SK-N-SH (cell line): Measurements from ENCODE around the gene KLHL30. TPM values are rescaled to one million over a fixed set of nuclear protein-coding genes. Genes with fewer than 3 reads are reported as not detected.

Experiments
- CTCF ChIA-PET: fragments of 300-600, 350-600 bp; formaldehyde crosslinking; extraction: SDS; loops from one replicate; lab custom pipeline; 2021; lab: Yijun Ruan, JAX
- POLR2A ChIA-PET: fragments of 350-600 bp; sonication (Branson Sonifier 250); formaldehyde crosslinking; extraction: SDS; loops from one replicate; lab custom pipeline; 2020; ENCODE audit warnings: antibody characterized with exemption, inconsistent platforms; lab: Yijun Ruan, JAX
- DNase-seq: peaks from one replicate; pipeline ENCODE4 v3.0.0; 2012
- H2AFZ ChIP-seq: fragments of 200-600 bp; sonication (generic); 2 replicates; pipeline ENCODE4 v1.8.1; 2016; ENCODE audit warnings: antibody characterized with exemption, mild to moderate bottlenecking, low read depth
- H3F3A ChIP-seq: fragments of 200-600 bp; sonication (generic); replicated peaks from 2 replicates; pipeline ENCODE3; 2016; ENCODE audit warnings: antibody characterized with exemption, mild to moderate bottlenecking; ENCODE audit not compliant: insufficient read depth
- H3K27ac ChIP-seq, 2 experiments: fragments of 200-500 bp in 1 of 2; fragments of 200-600 bp in 1 of 2; sonication (Bioruptor generic) in 1 of 2; sonication (generic), shearing (Covaris generic) in 1 of 2; 2 replicates each; pipeline versions ENCODE4 v1.5.1 to v1.6.1; 2014 to 2016; ENCODE audit warnings: low read depth in 2 of 2, inconsistent platforms in 1 of 2, low read length in 1 of 2, mild to moderate bottlenecking in 1 of 2, mixed read lengths in 1 of 2
- H3K27me3 ChIP-seq: fragments of 200-600 bp; sonication (generic), shearing (Covaris generic); 2 replicates; pipeline ENCODE4 v1.6.1; 2016; ENCODE audit warnings: mixed run types; ENCODE audit not compliant: insufficient read depth
- H3K36me3 ChIP-seq, 2 experiments: fragments of 200-500 bp in 1 of 2; fragments of 200-600 bp in 1 of 2; sonication (Bioruptor generic) in 1 of 2; sonication (generic) in 1 of 2; replicated peaks in 1 of 2; 2 replicates each; pipeline versions ENCODE3 to v1.5.1; 2014 to 2016; ENCODE audit warnings: low read length in 1 of 2, mild to moderate bottlenecking in 1 of 2; ENCODE audit not compliant: insufficient read depth in 2 of 2, control insufficient read depth in 1 of 2
- H3K4me1 ChIP-seq, 2 experiments: fragments of 200-500 bp in 1 of 2; fragments of 200-600 bp in 1 of 2; sonication (Bioruptor generic) in 1 of 2; sonication (generic), shearing (Covaris generic) in 1 of 2; 2 replicates each; pipeline versions ENCODE4 v1.5.1 to v1.6.1; 2014 to 2016; ENCODE audit warnings: low read depth in 1 of 2, low read length in 1 of 2, mixed run types in 1 of 2; ENCODE audit not compliant: insufficient read depth in 2 of 2, control insufficient read depth in 1 of 2
- H3K4me2 ChIP-seq: fragments of 200-600 bp; sonication (generic), shearing (Covaris generic); 2 replicates; pipeline ENCODE4 v1.6.1; 2017; ENCODE audit warnings: mixed run types
- H3K4me3 ChIP-seq, 2 experiments: fragments of 200-500 bp in 1 of 2; fragments of 200-600 bp in 1 of 2; sonication (Bioruptor generic) in 1 of 2; sonication (generic), shearing (Covaris generic) in 1 of 2; 2 replicates each; pipeline versions ENCODE4 v1.5.1 to v1.8.1; 2014 to 2016; ENCODE audit warnings: low read depth in 2 of 2, inconsistent platforms in 1 of 2, low read length in 1 of 2, mild to moderate bottlenecking in 1 of 2, mixed read lengths in 1 of 2, moderate library complexity in 1 of 2
- H3K79me2 ChIP-seq: fragments of 200-600 bp; sonication (generic); 2 replicates; pipeline ENCODE4 v1.8.1; 2017; ENCODE audit warnings: mild to moderate bottlenecking; ENCODE audit not compliant: insufficient read depth
- H3K9ac ChIP-seq: fragments of 200-600 bp; sonication (generic); 2 replicates; pipeline ENCODE4 v1.6.1; 2017; ENCODE audit warnings: mixed run types
- H3K9me2 ChIP-seq: fragments of 200-600 bp; sonication (generic); 2 replicates; pipeline ENCODE4 v1.6.1; 2017; ENCODE audit warnings: mixed run types
- H3K9me3 ChIP-seq: fragments of 200-600 bp; sonication (generic); 2 replicates; pipeline ENCODE4 v1.6.1; 2017; ENCODE audit warnings: mixed run types, mild to moderate bottlenecking, moderate library complexity
- H4K20me1 ChIP-seq: fragments of 200-600 bp; sonication (generic); 2 replicates; pipeline ENCODE4 v1.6.1; 2017; ENCODE audit warnings: mild to moderate bottlenecking, mixed run types; ENCODE audit not compliant: insufficient read depth
- EP300 ChIP-seq, 2 experiments: IDR thresholded peaks; 2 replicates each; pipeline versions ENCODE4 v1.4.0 to v1.6.1; 2012; ENCODE audit warnings: borderline replicate concordance in 1 of 2, low read depth in 1 of 2, low read length in 1 of 2
- EZH2phosphoT487 ChIP-seq: fragments of 200-600 bp; sonication (generic); IDR thresholded peaks from 2 replicates; pipeline ENCODE4 v1.6.1; 2017; ENCODE audit warnings: low read depth, mixed run types, mild to moderate bottlenecking, antibody characterized with exemption, moderate library complexity, borderline replicate concordance
- FOSL2 ChIP-seq: IDR thresholded peaks from 2 replicates; pipeline ENCODE4 v1.4.0; 2012; ENCODE audit warnings: low read depth, mild to moderate bottlenecking, moderate library complexity, borderline replicate concordance
- FOXM1 ChIP-seq: IDR thresholded peaks from 2 replicates; pipeline ENCODE4 v1.4.0; 2012; ENCODE audit warnings: low read depth, mild to moderate bottlenecking
- GABPA ChIP-seq: IDR thresholded peaks from 2 replicates; pipeline ENCODE4 v1.4.0; 2012; ENCODE audit warnings: low read depth, mild to moderate bottlenecking
- GATA2 ChIP-seq: sonication (generic); formaldehyde crosslinking; IDR thresholded peaks from 2 replicates; pipeline ENCODE4 v1.5.0; 2020; ENCODE audit warnings: mild to moderate bottlenecking, missing genetic modification reagents
- JUND ChIP-seq: IDR thresholded peaks from 2 replicates; pipeline ENCODE4 v1.4.0; 2012
- MEF2A ChIP-seq: IDR thresholded peaks from 2 replicates; pipeline ENCODE4 v1.4.0; 2012; ENCODE audit warnings: low read depth, borderline replicate concordance
- MXI1 ChIP-seq: IDR thresholded peaks from 2 replicates; pipeline ENCODE4 v1.6.1; 2012; ENCODE audit warnings: mild to moderate bottlenecking, low read depth, low read length, improper control_type of control experiment
- NFIC ChIP-seq: IDR thresholded peaks from 2 replicates; pipeline ENCODE4 v1.4.0; 2012; ENCODE audit warnings: borderline replicate concordance
- PBX3 ChIP-seq: IDR thresholded peaks from 2 replicates; pipeline ENCODE4; 2012
- RAD21 ChIP-seq: IDR thresholded peaks from 2 replicates; pipeline ENCODE4 v1.6.1; 2012; ENCODE audit warnings: mild to moderate bottlenecking, low read length
- RCOR1 ChIP-seq: fragments of 150-350 bp; IDR thresholded peaks from 2 replicates; pipeline ENCODE4 v1.6.1; 2017; ENCODE audit warnings: antibody characterized with exemption, low read length
- RXRA ChIP-seq: IDR thresholded peaks from 2 replicates; pipeline ENCODE4 v1.4.0; 2012; ENCODE audit warnings: low read depth, mild to moderate bottlenecking, borderline replicate concordance
- SIN3A ChIP-seq: IDR thresholded peaks from 2 replicates; pipeline ENCODE4 v1.6.1; 2012; ENCODE audit warnings: low read depth, mild to moderate bottlenecking, low read length, moderate library complexity, borderline replicate concordance
- SMC3 ChIP-seq: IDR thresholded peaks from 2 replicates; pipeline ENCODE4 v1.6.1; 2012; ENCODE audit warnings: low read depth, low read length, improper control_type of control experiment
- TAF1 ChIP-seq: IDR thresholded peaks from 2 replicates; pipeline ENCODE4 v1.6.1; 2012; ENCODE audit warnings: low read depth, mild to moderate bottlenecking, low read length, moderate library complexity, borderline replicate concordance
- TCF12 ChIP-seq: IDR thresholded peaks from 2 replicates; pipeline ENCODE4 v1.4.0; 2012
- TEAD4 ChIP-seq: IDR thresholded peaks from 2 replicates; pipeline ENCODE4 v1.4.0; 2012; ENCODE audit warnings: mild to moderate bottlenecking, borderline replicate concordance; ENCODE audit not compliant: insufficient read depth
- YY1 ChIP-seq: IDR thresholded peaks from 2 replicates; pipeline ENCODE4 v1.4.0; 2012; ENCODE audit warnings: low read depth, mild to moderate bottlenecking
- WGBS: methylation state at CpG from one replicate; pipeline ENCODE4 v1.1.6; 2017; ENCODE audit warnings: low lambda C conversion rate; 5-methylcytosine and 5-hydroxymethylcytosine counted together
- polyA plus RNA-seq, 3 experiments: library from polyadenylated mRNA; depleted of rRNA; stranded (reverse); fragments of >200 nt; gene quantifications; 2 replicates each; pipeline ENCODE4 v1.2.3, GENCODE V29; 2012
- TF ChIP-seq, protein P1 (sequence below): fragments of 200-600 bp; sonication (generic); IDR thresholded peaks from 2 replicates; pipeline ENCODE4 v1.6.1; 2017; ENCODE audit warnings: antibody characterized with exemption, mild to moderate bottlenecking, moderate library complexity
- TF ChIP-seq, protein P2 (sequence below): fragments of 150-350 bp; IDR thresholded peaks from 2 replicates; pipeline ENCODE4 v1.6.1; 2016; ENCODE audit warnings: mild to moderate bottlenecking, low read depth, low read length

The KLHL30 gene
- polyA plus RNA-seq, 1 of the 3 experiments (the other 2 are of a cell fraction) = not detected

GRCh38 chr2:238155761-238156694 lies 17.6 kb downstream of the KLHL30 start:
- TF ChIP-seq, protein P1, sequence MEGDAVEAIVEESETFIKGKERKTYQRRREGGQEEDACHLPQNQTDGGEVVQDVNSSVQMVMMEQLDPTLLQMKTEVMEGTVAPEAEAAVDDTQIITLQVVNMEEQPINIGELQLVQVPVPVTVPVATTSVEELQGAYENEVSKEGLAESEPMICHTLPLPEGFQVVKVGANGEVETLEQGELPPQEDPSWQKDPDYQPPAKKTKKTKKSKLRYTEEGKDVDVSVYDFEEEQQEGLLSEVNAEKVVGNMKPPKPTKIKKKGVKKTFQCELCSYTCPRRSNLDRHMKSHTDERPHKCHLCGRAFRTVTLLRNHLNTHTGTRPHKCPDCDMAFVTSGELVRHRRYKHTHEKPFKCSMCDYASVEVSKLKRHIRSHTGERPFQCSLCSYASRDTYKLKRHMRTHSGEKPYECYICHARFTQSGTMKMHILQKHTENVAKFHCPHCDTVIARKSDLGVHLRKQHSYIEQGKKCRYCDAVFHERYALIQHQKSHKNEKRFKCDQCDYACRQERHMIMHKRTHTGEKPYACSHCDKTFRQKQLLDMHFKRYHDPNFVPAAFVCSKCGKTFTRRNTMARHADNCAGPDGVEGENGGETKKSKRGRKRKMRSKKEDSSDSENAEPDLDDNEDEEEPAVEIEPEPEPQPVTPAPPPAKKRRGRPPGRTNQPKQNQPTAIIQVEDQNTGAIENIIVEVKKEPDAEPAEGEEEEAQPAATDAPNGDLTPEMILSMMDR = no peak
- no peak for TF ChIP-seq RAD21
- no peak for TF ChIP-seq SIN3A
- no peak for TF ChIP-seq YY1
- no peak for TF ChIP-seq MEF2A
- TF ChIP-seq TAF1 = no peak
- no peak for TF ChIP-seq PBX3
- no peak for TF ChIP-seq JUND
- TF ChIP-seq MXI1 = no peak
- H3K27me3 ChIP-seq = no peaks in the 10 kb centered on the region
- no peaks in the 10 kb centered on the region for H3K36me3 ChIP-seq
- POLR2A ChIA-PET = no interaction called here
- DNase-seq = no peak
- no peaks in the 10 kb centered on the region for H3K79me2 ChIP-seq
- H2AFZ ChIP-seq = no peak overlapping the region
- no peaks in the 10 kb centered on the region for H4K20me1 ChIP-seq
- H3K9ac ChIP-seq = no peak overlapping the region
- H3K4me1 ChIP-seq = peaks cover 0 to 2% of the 10 kb centered on the region in 2 experiments; a peak in 1 of 4 replicates
- no peaks in the 10 kb centered on the region for H3F3A ChIP-seq
- H3K4me2 ChIP-seq = no peak overlapping the region
- CTCF ChIA-PET = no interaction called here
- WGBS = 78% methylated on average over 11 of the region's 18 CpGs
- H3K4me3 ChIP-seq = no peak overlapping the region
- no peak overlapping the region for H3K27ac ChIP-seq
- no peaks in the 10 kb centered on the region for H3K9me2 ChIP-seq
- H3K9me3 ChIP-seq = no peaks in the 10 kb centered on the region

- no peaks in the 10 kb centered on the region for H3F3A ChIP-seq
- no peaks in the 10 kb centered on the region for H3K9me3 ChIP-seq
- ChIA-PET CTCF (no interaction called here), POLR2A (no interaction called here)
- H2AFZ ChIP-seq = no peak overlapping the region
- H3K4me3 ChIP-seq = no peak overlapping the region
- H3K9me2 ChIP-seq = no peaks in the 10 kb centered on the region
- H3K4me2 ChIP-seq = no peak overlapping the region
- no peaks in the 10 kb centered on the region for H4K20me1 ChIP-seq
- H3K36me3 ChIP-seq = no peaks in the 10 kb centered on the region
- DNase-seq = no peak
- no peak overlapping the region for H3K27ac ChIP-seq
- peaks cover 0 to 2% of the 10 kb centered on the region in 2 experiments; a peak in 1 of 4 replicates for H3K4me1 ChIP-seq
- 81% methylated on average over 14 of the region's 14 CpGs for WGBS
- H3K9ac ChIP-seq = no peak overlapping the region
- H3K79me2 ChIP-seq = no peaks in the 10 kb centered on the region
- no peaks in the 10 kb centered on the region for H3K27me3 ChIP-seq
- no peak for TF ChIP-seq RAD21
- no peak for TF ChIP-seq RXRA
- TF ChIP-seq EZH2phosphoT487 = no peak
- no peak for TF ChIP-seq FOXM1
- no peak for TF ChIP-seq GABPA
- no peak for TF ChIP-seq FOSL2
- TF ChIP-seq GATA2 (CRISPR knock-in tag) = no peak
- no peak for TF ChIP-seq JUND
- no peak for TF ChIP-seq NFIC
- TF ChIP-seq, protein P2, sequence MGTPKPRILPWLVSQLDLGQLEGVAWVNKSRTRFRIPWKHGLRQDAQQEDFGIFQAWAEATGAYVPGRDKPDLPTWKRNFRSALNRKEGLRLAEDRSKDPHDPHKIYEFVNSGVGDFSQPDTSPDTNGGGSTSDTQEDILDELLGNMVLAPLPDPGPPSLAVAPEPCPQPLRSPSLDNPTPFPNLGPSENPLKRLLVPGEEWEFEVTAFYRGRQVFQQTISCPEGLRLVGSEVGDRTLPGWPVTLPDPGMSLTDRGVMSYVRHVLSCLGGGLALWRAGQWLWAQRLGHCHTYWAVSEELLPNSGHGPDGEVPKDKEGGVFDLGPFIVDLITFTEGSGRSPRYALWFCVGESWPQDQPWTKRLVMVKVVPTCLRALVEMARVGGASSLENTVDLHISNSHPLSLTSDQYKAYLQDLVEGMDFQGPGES = no peak
- TF ChIP-seq TCF12 = no peak
- TF ChIP-seq MEF2A = no peak
- TF ChIP-seq SIN3A = no peak
- TF ChIP-seq SMC3 = no peak
- TF ChIP-seq TEAD4 = no peak
- TF ChIP-seq RCOR1 = no peak
- no peak for TF ChIP-seq EP300 (IDR thresholded peaks at IDR 0.05; ENCODE audit: borderline replicate concordance in 1 of 2, low read depth in 1 of 2, low read length in 1 of 2)
Observed at GRCh38 chr2:238157506-238158017, 19.1 kb downstream of the KLHL30 start.
